Left colon (tissue), 2 donors: ENCODE measurements around the gene NANS. TPM values are rescaled to one million over a fixed set of nuclear protein-coding genes. Genes with fewer than 3 reads are reported as not detected.
A peak's percentile ranks its signal among the peaks of the same experiment; 100 is the strongest.
"Not testable (repeated sequence)": the region's sequence is repeated elsewhere in the genome, so short reads cannot be mapped to it uniquely, and the experiment has no call there.

Experiments used
- ATAC-seq: fragments of 200-7000 bp; cut with Tn5 transposase; one replicate; pipeline ENCODE4 v1.9.1; 2020; ENCODE audit warnings: mild to moderate bottlenecking, moderate library complexity
- DNase-seq, 2 donors: peaks; one replicate each; pipeline ENCODE4 v3.0.0-alpha.2; 2020
- intact Hi-C, 2 donors: fragments of 100-400 bp; cut with DNase I in 1 of 2; cut with micrococcal nuclease in 1 of 2; formaldehyde crosslinking; loops; one replicate each; pipeline versions ENCODE4 v1.11.2 to v1.14.0; 2022; cut with DNase I, micrococcal nuclease
- total RNA-seq, 2 donors: library from RNA; stranded (reverse); fragmentation: NEBNext Ultra II Directional; extraction: Animal tissue kit (Norgen Biotek cat#: 25700); gene quantifications; one replicate each; pipeline ENCODE4 v1.2.1, GENCODE V29; 2021
- donor health status: DM: no; HTN: no; CAD: no.
- donor health status: DM: yes; HTN: yes; CAD: no.

The NANS gene
- total RNA-seq, 2 donors from 2014 or later: 231 to 527 TPM

- no peak for ATAC-seq
- intact Hi-C loops: no loop called here
Observed at GRCh38 chr9:98091735-98092612, 35.4 kb downstream of the NANS start.

DNA sequence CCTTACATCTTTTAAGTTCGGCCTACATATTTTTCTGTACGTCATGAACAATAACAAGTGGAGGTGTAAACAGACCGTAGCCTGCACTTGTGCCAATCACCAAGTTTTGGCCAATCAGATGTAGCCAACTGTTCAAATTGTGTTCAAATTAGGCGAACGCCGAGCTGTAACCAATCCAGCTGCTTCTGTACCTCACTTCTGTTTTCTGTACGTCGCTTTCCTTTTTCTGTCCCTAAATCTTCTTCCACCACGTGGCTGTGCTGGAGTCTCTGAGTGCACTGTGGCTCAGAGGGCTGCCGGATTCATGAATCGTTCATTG lies 36.0 kb downstream of the NANS start:
- DNase-seq (peak in 1 of 2 donors; percentile 7), ATAC-seq (no peak)
- intact Hi-C loops: no loop called here

More at GRCh38 chr9:98091735-98092612, 35.4 kb downstream of the NANS start:
- DNase-seq: peak in 1 of 2 donors; percentile 19

DNA sequence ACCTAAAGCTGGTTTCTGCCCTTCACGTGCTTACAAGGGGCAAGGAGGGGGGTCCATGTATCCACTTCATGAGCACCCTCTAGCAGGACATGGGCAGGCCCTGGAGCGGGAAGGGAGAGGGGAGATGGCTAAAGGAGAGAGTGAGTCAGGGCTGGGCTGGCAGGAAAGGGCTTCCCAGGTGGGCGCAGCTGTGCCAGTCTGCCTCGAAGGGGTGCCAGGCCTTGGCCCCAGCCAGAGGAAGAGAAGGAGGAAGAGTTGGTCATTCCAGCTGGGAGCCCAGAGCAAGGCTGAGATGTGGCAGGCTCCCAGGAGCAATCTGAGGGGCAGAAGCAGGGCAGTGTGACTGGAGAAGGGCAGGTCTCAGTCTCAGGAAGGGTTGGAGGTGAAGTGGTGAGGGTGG lies 37.8 kb downstream of the NANS start:
- ATAC-seq (peak; percentile 3), DNase-seq (peak in 1 of 2 donors; percentile 19)
- intact Hi-C loops: no loop called here

- no peak for ATAC-seq
- no peak for DNase-seq
- intact Hi-C loops: no loop called here
Observed at GRCh38 chr9:98094851-98095250, 38.3 kb downstream of the NANS start.

GRCh38 chr9:98095401-98095800 lies 38.9 kb downstream of the NANS start:
- ATAC-seq (no peak), DNase-seq (no peak)
- intact Hi-C loops: no loop called here

DNA sequence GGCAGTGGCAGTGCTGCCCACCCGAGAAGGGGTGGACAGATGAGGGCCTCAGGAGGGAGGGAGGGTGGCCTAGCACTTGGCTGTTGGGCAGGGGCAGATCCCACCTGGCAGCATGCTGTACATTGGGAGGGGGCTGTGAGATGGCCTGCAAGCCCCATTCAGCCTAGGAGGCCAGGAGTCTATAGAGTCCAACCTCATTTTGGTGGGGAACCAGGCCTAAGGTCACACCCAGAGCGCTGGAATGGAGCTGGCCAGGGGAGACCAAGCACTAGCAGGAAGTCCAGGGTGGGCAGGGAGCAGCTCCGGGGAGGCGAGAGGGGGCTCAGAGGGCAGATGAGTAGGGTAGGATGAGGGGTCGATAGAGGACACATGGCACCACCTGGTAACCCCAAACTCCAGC lies 39.6 kb downstream of the NANS start:
- ATAC-seq (no peak), DNase-seq (no peak)
- intact Hi-C loops: no loop called here

- DNase-seq: peak in 1 of 2 donors; percentile 22
- ATAC-seq: no peak
- intact Hi-C loops: no loop called here
Observed at GRCh38 chr9:98097836-98098235, 41.3 kb downstream of the NANS start.

DNA sequence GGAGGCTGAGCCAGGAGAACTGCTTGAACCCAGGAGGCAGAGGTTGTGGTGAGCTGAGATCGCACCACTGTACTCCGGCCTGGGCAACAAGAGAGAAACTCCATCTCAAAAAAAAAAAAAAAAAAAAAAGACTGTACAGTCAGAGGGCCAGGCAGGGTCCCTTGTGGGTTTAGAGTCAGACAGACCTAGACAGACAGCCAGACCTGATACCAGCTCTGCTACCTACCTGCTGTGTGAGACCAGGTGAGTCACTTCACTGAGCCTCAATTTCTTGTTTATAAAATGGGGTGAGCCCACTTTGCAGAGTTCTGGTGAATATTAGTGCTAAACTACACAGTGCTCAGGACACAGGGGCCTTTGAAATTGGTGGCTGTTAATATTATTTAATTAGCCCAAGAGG lies 42.8 kb downstream of the NANS start:
- ATAC-seq: no peak
- intact Hi-C loops: no loop called here
- peak in 1 of 2 donors; percentile 15 for DNase-seq

DNA sequence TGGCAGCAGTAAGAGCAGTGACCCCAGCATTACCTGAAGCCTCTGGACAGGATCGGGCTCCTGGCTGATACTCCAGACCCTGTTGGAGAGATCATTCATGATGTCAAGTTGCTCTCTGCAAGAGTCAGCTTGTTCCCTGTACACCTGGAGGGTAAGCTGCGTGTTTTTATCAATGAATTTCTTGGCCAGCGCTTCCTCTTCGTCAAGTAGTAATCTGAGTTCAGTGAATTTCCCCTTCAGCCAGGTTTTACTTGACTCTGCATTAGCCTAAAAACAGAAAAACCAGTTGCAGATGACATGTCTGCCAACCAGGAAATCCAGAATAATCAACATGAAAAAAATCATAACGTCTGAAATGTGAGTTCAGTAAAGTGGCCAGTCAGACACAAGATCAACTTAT lies 43.4 kb downstream of the NANS start:
- peak; percentile 62 for ATAC-seq
- intact Hi-C loops: no loop called here
- DNase-seq: peak in 1 of 2 donors; percentile 19

DNA sequence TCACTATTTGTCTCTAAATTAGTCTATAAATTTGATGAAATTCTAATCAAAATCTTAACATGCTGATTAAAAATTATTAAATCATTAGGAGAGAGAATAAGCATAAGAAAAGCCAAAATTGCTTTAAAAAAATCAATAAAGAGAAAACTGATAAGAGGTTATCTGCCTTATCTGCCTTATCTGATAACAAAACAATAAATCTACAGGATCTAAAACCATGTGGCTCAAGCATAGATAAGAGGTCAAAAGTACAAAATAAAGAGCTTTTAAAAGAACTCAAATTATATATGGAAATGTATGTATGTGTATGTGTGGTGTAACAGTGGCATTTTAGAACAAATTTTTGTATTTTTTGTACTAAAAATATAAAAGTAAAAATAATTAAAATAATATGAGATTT lies 43.9 kb downstream of the NANS start:
- no peak for DNase-seq
- ATAC-seq: peak; percentile 70
- intact Hi-C loops: no loop called here

GRCh38 chr9:98101416-98101815 lies 44.9 kb downstream of the NANS start:
- no peak for DNase-seq

GRCh38 chr9:98101868-98102273 lies 45.3 kb downstream of the NANS start:
- ATAC-seq (peak; percentile 40), DNase-seq (peak; percentile 36 to 46)
- intact Hi-C loops: no loop called here

More at GRCh38 chr9:98101416-98101815, 44.9 kb downstream of the NANS start:
- no peak for ATAC-seq
- intact Hi-C loops: no loop called here

DNA sequence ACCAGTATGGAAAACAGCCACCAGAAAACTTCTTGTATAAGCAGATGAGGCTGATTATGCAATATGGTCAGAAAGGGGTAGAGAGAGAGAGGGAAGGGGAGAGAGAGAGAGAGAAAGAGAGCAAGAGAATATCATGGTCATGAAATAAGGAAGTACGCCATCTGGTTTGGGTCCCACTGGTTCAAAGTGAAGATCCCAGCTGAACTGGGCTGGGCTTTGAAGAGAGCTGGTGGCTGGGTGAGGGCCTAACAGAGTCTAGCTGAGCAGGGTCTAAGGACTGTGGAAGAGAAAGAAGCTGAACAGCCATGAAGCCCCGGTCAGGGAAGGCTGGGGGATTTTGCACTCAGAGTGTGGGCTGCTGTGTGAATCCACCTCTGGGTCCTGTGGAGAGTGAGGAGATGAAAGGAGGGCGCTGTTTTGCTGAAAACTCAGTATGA lies 47.9 kb downstream of the NANS start:
- intact Hi-C loops: no loop called here
- ATAC-seq (no peak), DNase-seq (peak in 1 of 2 donors; percentile 29)

DNA sequence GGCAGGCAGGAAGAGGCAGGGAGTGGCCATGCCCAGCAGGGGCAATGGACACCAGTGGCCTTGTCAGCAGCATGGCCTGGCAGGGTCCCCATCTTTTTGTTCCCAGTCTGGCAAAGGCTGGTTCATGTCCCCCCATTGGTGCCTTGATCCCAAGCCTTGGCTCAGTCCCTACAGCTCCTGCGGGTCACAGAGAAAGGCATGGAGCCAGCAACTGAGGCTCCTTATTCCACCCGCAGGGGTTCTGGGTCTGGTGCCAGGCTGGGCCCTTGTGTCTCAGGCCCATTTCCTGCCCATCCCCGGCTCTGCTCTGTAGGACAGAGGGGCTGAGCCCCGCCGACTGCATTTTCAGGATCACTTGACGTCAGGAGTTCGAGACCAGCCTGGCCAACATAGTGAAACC lies 48.5 kb downstream of the NANS start:
- intact Hi-C loops: no loop called here
- peak in 1 of 2 donors; percentile 18 for DNase-seq
- ATAC-seq: no peak

DNA sequence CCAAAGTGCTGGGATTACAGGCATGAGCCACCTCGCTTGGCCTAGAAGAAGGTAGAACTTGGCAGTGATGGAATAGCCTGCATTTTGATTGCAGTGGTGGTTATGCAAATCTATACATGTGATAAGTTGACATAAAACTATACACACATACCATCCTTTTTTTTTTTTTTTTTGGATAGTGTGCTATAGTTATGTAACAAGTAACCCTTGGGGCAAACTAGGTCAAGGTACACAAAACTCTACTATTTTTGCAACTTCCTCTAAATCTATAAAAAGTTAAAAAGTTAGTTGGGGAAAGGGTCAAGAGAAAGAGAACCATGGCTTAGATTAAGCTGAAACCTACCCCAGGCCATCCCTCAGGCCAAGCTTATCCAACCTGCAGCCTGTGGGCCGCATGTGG lies 51.4 kb downstream of the NANS start:
- ATAC-seq (no peak), DNase-seq (no peak)
- intact Hi-C loops: no loop called here

GRCh38 chr9:98108531-98109031 lies 52.0 kb downstream of the NANS start:
- intact Hi-C loops: no loop called here
- DNase-seq (peak in 1 of 2 donors; percentile 20), ATAC-seq (peak; percentile 27)

- DNase-seq: peak in 1 of 2 donors; percentile 22
- ATAC-seq: no peak
- intact Hi-C loops: no loop called here
Observed at GRCh38 chr9:98109052-98109451, 52.5 kb downstream of the NANS start.

GRCh38 chr9:98117097-98117496 lies 60.6 kb downstream of the NANS start:
- DNase-seq: peak in 1 of 2 donors; percentile 13
- intact Hi-C loops, ATAC-seq: not testable (repeated sequence)

DNA sequence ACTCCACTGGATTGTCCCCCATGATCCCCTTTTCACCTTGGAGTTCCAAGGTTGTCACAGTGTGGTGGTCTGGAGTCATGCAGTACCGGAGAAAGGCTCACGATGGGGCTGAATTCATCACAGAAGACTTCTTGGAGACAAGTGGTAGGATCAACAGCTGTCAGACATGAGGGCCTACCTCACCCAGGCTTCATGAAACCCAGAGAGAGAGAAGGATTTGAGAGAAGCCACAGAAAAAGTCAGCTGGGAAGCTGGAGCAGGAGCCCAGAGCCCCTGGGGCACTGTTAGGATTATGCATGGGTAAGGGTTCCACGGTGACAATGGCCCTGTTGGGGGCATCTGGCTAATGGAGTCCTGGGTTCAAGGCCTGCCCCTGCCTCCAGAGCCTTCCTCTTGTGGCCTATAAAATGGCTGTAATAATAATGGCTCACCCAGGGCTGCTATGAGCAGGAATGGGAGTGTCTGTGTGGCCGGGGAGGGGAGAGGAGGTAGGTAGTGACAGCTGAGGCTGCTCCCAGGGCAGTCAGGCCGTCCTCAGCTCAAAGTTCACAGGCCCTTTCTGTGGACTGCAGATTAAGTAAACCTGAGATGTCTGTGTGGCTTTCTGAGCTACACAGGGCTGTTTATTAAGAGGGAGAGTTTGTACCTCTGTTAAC lies 61.6 kb downstream of the NANS start:
- DNase-seq (peak; percentile 73 to 89), ATAC-seq (peak; percentile 79)
- intact Hi-C loops: no loop called here
